GM19035 (cell line): ENCODE measurements around the gene ACAD11.

ENCODE experiments used
- ATAC-seq: cut with Tn5 transposase; IDR thresholded peaks from one replicate; pipeline ENCODE4 v1.9.1; 2021; ENCODE audit not compliant: unreplicated experiment

Gene ACAD11

GRCh38 chr3:132513057-132513456 is 146.6 kb downstream of the ACAD11 start:
- no peak for ATAC-seq

DNA sequence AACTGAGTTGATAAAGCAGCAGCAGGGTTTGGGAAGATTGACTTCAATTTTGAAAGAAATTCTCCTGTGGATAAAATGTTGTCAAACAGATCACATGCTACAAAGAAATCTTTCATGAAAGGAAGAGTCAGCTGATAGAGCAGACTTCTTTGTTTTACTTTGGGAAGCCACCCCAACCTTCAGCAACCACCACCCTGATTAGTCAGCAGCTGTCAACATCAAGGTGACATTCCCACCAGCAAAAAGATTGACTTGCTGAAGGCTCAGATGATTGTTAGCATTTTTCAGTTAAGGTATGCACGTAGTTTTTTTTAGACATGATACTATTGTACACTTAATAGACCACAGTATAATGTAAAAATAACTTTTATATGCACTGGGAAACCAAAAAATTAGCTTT is 150.1 kb downstream of the ACAD11 start:
- ATAC-seq: no peak

- ATAC-seq: no peak
These were observed 150.5 kb downstream of the ACAD11 start for GRCh38 chr3:132509096-132509495.
